Right forelimb (tissue), 1 donor: Measurements from ENCODE around the gene MAPK11.

Source experiments
- DNase-seq: peaks from one replicate; pipeline ENCODE4 v3.0.0-alpha.2; 2018

The MAPK11 gene

DNA sequence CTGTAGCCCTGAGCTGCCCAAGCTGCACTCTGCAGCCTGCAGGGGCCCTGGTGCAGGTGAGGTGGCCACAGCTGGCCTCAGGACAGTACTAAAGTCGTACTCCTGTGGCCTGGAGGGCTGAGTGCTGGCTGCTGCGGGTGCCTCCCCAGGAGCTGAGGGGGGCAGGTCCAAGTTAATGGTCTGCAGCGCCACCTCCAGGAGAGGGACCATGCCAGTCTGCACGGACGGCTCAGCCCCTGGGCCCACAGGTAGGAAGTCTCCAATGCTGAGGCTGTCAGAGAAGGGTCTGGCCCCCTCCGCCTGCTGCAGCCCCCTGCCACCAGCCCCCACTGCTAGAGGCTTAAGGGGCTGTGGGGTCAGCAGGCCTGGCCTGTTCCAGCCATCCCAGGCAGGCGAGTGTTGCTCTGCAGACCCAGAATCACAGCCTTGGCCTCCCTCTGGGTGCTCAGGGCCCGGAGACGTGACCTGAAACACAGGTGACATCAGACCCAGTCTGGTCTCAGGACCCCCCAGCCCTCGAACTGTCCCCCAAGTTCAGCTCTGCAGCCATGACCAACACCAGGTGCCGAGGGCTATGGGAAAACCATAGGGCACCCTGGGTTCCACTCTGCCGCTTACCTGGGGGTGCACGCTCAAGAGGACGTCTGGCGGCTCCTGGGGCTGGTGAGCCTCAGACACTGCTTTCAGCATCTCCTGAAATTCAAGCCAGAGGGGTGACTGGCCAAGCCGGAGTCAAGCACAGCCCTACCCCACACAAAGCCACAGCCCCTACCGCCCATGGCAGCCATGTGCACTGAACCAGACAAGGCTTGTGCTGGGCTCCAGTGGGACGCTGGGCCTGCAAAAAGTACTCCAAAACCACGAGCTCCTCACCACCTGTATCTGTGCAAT lies 48.5 kb downstream of the MAPK11 start:
- no peak for DNase-seq

DNA sequence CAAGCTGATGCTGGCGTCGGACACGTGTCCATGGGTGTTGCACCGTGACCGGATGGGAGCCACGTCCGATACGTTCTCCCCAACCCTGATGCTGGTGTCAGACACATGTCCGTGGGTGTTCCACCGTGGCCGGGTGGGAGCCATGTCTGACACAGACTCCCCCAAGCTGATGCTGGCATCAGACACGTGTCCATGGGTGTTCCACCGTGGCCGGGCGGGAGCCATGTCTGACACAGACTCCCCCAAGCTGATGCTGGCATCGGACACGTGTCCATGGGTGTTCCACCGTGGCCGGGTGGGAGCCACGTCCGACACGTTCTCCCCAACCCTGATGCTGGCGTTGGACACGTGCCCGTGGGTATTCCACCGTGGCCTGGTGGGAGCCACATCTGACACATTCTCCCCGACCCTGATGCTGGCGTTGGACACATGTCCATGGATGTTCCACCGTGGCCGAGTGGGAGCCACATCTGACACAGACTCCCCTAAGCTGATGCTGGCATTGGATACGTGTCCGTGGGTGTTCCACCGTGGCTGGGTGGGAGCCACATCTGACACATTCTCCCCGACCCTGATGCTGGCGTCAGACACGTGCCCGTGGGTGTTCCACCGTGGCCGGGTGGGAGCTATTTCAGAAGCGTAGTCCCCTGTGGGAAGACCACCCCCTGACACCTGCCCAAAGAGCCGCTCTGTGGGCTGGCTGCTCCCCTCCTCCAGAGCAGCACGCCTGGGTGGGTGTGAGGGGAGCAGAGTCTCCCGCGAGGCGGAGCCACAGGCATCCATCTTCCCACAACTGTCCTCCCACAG lies 49.4 kb downstream of the MAPK11 start:
- no peak for DNase-seq

DNA sequence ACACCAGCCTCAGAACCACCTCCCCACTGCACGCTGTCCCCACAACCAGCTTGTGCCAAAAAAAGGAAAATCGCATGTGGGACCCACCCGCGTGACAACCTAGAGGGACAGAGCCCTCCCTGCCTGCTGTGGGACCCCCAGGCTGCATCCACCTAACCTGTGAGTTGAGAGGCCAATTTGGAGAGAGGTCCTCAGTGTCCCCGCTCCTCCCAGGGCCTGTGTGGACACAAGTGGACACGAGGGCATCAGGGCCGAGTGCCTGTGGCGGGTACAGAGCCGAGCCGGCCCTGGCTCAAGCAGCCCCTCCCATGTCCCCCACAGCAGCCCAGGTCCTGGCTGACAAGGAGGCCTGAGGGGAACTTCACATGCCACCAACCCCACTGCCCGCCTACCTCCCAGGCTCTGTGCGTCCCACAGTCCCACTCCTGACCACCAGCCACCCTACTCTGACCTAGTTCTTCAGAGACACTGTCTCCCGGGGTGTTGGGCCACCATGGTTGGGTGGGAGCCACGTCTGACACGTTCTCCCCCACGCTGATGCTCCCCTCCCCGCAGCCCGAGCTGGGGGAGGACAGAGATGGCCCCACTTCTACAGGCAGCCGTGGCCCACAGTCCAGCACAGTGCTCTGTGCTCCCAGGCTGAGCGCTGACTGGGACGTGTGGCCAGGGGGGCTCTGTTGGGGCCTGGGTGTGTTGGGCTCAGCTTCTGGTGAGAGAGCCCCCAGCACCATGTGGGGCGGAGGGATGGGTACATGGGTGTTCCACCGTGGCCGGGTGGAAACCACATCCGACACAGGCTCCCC lies 50.2 kb downstream of the MAPK11 start:
- DNase-seq: no peak

DNA sequence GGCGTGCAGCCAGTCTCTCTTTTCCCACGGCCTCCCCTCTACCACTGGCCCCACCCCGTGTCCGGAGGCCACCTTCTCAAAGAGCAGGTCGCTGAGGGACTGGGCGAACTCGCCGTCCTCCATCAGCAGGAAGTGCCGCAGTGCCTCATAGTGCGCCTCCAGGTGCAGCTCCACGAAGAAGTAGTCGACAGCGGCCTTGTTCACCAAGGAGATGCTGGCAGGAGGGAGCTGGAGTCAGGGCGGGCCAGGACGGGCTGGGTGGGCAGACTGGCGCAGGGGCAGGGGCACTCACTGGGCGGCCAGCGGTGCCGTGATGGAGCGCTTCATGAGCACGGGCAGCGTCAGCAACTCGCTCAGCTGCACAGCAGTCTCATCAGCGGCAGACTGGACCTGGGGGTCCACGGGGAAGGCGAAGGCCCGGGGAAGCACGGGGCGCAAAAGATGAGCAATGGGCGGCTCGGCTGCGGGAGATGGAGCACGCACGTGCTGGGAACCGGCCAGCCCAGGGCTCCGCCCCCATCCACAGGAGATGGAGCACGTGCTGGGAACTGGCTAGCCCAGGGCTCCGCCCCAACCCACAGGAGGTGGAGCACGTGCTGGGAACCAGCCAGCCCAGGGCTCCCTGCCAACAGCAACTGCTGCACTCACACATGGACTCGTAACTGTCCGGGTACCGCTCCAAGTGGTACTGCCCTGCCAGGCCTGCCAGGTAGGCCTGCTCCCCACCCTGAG lies 51.0 kb downstream of the MAPK11 start:
- DNase-seq: peak; percentile 80

DNA sequence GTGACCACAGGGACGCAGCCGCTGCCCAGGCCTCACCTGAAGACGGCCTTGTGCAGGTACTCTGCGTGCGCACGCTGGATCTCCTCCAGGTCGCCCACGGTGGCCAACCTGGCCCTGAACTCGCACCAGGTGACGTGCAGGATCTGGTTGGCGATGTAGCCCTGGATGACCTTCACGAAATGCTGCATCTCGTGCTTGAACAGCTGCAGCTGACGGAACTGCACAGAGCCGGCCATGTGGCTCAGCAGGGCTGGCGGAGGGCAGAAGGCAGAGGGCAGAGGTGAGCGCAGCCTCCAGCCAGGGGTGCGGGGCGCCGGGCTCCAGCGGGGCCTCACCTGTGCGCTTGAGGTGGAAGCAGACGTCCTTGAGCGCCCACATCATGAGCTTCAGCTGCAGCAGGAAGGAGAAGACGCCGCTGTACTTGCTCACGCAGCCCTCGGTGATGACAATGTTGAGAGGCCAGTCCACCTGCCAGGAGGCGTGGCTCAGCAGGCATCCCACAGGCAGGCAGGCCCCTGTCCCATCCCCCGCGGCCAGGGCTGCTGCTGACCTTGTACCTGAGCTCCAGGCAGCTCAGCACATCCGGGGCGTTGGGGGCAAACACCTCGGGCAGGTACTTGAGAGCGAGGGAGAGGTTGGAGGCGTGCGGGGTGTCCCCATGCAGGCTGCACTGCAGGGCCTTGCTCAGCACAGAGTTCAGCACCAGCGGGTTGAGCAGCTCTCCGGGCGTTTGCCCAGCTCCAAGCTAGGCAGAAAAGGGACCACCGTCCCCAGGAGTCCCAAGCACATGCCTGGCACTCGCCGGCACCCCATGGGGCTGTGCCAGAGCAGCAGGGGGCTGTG lies 51.8 kb downstream of the MAPK11 start:
- DNase-seq: no peak

DNA sequence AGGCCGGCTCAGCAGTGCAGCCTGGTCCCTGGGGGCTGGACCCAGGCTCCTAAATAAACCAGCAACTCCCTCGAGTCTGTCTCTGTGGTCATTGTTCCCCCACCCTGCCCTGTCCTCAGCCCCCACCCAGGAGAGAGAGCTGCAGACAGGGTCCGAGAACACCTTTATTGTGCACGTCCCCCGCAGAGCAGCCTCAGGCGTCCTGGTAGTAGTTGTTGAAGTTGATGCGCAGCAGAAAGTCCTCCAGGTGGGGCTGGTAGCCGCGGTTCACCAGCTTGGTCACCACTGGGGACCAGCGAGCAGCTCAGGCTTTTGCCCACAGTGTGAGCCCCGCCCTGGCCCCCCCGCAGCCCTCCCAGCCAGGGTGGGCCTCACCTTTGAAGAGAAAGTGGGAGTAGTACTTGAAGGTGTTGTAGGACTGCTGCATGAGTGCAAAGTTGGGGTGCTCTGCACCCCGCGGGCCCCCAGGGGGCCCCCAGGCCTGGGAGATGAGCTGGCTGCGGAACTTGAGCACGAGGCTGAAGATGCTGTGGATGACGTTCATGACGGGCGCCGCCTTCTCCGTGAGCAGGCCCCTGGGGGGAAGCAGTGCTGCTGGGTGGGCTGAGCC lies 52.5 kb downstream of the MAPK11 start:
- no peak for DNase-seq

DNA sequence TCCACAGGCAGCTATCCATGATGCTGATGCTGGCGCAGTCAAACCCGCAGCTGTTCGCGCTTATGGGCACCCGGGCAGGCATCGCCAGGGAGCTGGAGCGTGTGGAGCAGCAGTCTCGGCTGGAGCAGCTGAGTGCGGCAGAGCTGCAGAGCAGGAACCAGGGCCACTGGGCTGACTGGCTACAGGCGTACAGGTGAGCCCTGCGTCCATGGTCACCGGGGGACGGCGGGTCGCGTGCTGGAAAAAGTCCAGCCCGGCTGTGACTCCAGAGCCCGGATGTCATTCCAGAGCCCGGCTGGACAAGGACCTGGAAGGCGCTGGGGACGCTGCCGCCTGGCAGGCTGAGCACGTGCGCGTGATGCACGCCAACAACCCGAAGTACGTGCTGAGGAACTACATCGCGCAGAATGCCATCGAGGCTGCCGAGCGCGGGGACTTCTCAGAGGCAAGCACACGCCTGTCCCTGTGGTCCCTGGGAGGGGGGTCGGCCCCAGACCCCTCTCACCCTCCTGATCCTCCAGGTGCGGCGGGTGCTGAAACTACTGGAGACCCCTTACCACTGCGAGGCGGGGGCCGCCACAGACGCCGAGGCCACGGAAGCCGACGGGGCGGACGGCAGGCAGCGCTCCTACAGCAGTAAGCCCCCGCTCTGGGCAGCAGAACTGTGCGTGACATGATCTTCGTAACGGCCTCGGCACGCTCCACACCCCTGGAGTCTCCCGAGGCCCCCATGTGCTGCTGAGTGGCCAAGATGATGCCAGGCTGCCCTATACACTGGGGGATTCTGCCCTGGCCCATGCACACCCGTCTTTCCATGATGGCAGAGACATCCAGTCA lies 53.3 kb downstream of the MAPK11 start:
- DNase-seq: no peak

DNA sequence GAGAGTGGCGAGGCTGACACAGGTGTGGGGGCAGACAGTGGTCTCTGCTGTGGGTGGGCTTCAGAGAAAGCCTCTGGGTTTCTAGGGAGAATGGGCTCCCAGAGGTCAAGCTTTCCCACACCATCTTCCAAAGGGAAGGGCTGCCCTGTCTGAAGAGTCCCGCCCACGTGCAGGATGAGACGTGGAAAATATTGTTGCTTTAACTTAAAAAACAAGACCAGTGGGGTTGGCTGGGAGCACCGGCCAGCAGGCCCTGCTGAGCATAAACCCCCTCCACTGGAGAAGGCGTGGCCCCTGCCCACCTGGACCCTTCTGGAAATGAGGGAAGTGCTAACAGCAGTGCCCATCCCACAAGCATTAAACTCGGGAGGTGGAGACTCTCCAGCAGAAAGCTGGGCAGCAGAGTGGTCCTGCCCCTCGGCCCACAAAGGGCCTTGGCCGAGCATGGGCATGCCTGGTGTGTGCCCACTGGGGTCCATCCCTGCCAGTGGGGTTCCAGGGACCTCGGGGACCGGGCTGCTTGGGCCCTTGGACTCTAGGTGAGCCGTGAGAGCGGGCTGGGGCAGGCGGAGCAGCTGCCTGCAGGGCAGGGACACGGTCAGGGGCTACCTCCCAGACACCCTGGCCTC lies 54.0 kb downstream of the MAPK11 start:
- no peak for DNase-seq

DNA sequence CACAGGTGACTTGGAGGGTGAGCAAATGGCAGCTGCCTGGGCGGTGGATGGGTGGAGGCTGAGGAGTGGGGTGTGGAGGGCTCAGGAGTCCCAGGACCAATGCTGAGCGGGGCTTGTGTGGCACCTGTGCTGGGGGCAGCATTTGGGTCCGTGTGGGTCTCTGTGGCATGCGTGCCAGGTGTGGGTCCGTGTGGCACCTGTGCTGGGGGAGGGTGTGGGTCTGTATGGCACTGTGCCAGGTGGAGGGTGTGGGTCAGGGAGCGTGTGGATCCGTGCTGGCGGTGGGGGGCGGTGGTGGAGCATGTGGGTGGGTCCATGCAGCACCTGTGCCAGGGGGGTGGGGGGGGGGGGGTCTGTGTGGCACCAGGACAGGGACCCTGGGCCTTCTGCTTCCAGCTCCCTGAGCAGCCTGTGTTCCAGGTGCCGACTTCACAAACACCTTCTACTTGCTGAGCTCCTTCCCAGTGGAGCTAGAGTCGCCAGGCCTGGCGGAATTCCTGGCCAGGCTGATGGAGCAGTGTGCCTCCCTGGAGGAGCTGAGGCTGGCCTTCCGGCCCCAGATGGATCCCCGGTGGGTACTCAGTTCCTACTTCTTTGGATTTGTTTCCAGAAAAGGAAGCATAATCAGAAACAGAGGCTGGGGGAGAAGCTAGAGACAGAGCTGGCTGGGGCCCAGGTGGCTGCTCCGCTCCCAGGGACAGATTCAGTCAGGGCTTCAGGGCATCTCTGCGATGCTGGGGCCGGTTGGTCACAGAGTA lies 54.7 kb downstream of the MAPK11 start:
- no peak for DNase-seq
